HG03066 (cell line): ENCODE results near the gene SKOR2.

Experiments
- ATAC-seq: cut with Tn5 transposase; IDR thresholded peaks from one replicate; pipeline ENCODE4 v1.9.1; 2021; ENCODE audit warnings: low read depth; ENCODE audit not compliant: unreplicated experiment

SKOR2 gene

GRCh38 chr18:47260924-47261701, 9.7 kb upstream of the SKOR2 start:
- no peak for ATAC-seq

- ATAC-seq: no peak
These were observed 8.9 kb upstream of the SKOR2 start for GRCh38 chr18:47260120-47260923.

DNA sequence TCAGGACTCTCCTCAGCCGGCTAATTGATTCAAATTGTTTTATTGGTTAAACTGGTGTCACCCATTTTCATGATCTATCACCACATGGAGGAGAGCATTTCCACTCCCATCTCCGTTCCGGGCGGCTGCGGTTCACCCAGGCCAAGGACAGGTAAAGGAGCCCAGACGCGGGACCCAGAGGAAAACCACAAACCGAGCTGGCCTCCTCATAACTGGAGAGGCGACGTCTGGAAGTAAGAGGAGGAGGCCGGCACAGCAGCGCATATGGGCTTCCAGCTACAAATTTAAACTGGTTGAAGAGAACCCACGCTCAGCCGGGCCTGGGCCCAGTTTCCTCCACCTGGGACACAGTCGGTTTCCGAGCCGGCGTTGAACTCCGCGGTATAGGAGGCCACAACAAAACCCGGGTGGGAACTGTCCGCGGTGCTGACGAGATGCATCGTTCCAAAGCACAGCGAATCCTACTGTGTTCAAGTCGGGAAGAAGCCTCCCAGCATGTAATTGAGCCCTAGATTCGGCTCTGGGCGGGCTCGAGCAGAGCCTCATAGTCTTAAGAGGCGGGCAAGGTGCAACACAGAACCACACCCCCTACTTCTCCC, 3.0 kb upstream of the SKOR2 start:
- no peak for ATAC-seq

DNA sequence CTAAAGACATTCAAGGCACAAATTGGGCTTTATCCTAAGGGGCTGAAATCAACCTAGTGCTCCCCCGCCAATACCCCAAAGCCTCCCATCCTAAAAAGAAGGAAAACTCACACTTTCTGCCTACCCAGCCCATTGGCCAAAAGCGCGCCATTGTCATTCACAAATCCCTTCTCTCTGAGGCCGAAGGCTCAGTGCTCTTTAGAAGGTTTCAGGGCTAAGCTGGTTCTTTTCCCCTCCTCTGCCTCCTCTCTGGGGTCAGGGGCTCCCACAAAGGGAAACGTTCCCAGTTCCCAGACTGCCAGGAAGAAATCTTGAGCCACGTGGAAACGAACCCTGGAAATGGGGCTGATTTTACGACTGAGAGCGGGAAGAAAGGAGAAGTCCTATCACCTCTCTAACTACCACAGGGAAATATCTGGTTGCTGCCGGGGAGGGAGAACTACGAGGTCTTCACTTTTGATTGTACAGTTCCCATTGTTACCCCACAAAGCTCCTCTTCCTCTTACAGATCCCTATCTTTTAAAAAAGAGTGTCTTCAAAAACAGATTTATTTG, 1.7 kb upstream of the SKOR2 start:
- ATAC-seq: no peak

DNA sequence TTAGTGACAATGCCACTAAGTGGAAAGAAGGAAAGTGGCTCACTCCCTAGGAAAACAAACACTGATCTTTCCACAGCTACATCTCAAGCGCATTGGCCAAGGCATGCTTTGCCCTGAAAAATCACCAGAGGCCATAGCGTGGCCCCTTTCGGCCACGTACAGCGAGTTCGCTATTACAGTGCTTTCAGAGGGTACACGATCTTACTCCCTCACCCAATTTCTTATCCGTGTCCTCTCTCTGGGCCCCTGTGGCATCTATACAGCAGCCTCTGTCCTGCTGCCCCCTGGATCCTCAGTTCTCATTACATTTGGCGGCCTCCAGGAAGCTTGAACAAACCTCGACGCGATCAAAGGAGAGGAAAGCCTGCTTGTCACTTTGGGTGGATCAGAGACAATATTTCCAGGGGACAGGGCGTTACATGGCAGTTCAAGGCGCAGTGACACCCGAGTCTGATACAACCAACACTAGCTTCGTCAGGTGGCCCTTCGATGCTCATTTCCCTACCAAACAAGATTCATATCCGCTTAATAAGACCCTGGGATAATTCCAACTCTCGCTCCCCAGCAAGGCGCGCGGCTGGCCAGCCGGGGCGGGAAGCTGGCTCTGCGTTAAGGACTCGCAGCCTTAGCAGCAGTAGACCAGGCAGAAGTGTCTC, 941 bp downstream of the SKOR2 start:
- ATAC-seq: no peak

DNA sequence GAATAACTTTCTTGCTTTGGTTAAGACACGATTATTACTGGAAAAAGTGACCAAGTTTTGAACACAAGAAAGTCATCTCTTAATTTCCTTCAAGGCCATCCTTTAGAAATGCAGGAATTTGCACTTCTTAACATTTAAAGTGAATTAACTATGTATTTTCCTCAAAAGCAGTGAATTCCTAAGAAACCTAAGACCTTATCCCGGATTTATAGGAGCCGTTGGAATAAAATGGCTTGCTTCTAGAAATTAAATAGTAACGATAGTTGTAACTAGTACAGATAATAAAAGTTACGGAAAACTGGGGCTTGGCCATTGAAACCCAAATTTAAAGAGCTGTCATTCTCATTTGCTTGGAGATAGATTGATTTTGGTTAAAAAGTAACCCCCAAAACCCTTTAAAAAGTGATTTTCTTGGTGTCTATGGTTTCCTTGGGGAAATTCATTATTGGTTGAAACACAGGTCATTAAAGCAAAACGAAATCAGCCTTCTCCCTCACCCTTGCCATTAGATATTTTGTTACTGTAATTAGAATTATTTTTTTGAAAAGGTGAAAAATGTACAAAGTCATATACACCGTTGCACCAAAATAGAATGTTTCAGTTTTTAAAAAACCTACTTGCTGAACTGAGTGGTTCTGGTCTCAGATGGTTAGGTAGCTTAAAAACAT, 2.0 kb downstream of the SKOR2 start:
- no peak for ATAC-seq

GRCh38 chr18:47248604-47249313, 2.7 kb downstream of the SKOR2 start:
- ATAC-seq: no peak

GRCh38 chr18:47248115-47248603, 3.3 kb downstream of the SKOR2 start:
- ATAC-seq: no peak

DNA sequence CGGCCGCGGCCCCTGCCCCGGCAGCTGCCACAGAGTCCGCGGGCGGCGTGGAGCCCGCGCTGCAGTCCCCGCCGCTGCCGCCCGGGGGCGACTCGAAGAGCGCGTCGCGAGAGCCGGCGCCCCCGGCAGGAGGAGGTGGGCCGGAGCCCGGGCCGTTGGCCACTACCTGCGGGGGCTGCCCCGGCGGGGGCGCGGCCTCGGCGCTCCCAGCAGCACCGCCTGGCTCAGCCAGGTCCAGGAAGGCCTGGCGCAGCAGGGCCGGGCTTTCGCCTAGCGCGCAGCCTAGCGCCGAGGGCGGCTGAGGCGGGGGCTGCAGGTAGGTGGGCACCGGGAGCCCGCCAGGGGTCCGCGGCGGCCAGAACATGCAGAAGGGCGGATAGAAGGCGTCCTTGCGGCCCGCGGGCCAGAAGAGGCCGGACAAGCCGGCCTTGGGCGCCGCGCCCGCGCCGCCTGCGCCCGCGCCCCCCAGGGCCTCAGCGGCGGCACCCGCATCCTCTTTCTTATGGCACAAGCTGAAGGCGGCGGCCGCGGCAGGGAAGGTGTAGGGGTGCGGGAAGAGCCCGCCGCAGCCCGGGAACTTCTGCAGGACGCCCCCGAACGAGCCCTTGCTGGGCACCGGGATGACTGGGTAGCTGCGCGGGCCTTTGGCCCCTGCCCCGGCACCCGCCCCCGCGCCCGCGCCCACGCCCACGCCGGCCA, 3.9 kb downstream of the SKOR2 start:
- no peak for ATAC-seq

DNA sequence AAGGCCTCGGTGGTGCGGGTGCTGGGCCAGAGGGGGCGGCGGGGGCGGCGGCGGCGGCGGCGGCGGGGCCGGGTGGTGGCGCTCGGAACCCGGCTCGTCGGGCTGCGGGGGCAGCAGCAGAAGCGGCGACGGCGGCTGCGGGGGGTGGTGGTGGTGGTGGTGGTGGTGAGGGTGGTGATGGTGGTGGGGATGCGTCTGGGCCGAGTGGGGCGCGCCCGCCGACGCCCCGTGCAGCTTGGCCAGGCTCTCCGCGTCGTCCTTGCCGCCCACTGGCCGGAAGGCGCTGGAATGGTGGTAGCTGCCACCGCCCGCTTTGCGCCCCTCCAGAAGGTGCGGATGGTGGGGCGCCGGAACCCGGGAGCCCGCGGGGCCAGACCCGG, 4.4 kb downstream of the SKOR2 start:
- no peak for ATAC-seq

GRCh38 chr18:47246027-47246971, 5.2 kb downstream of the SKOR2 start:
- ATAC-seq: no peak

DNA sequence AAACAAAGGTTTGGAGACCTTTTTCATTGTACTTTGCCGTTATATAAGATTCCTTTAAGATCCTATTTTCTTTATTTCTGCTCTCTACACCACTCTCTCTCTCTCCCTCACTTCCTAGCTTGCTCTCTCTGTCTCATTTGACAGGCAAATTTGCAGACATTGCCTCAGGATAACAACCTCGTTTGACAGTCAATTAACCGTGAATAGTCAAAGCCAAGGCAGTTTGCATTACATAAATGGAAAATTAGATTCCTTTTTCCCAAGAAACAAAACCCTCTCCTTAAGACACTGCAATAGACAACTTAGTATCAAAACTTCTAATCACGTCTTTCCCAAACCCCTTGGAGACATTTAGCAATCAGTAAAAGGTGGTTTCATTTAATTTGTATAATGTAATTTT, 7.4 kb downstream of the SKOR2 start:
- no peak for ATAC-seq

- no peak for ATAC-seq
These were observed 16.4 kb downstream of the SKOR2 start for GRCh38 chr18:47235096-47235495.

DNA sequence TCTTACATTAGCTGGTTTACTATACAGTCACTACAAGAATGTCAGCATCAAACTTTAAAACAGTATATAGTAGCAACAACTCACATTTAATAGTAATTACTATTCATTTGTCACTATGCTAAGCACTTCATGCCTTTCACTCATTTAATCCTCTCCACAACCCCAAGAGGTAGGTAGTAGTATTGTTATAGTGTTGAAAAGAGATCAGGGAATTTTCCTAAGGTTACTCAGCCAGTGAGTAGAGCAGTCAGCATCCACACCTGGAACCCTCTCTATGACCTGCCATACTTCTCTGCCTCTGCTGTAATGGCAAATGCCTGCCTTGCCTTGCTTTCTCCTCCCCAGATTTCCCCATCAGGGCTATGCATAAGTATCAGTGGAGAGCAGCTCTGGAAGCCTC, 24.8 kb downstream of the SKOR2 start:
- ATAC-seq: no peak

DNA sequence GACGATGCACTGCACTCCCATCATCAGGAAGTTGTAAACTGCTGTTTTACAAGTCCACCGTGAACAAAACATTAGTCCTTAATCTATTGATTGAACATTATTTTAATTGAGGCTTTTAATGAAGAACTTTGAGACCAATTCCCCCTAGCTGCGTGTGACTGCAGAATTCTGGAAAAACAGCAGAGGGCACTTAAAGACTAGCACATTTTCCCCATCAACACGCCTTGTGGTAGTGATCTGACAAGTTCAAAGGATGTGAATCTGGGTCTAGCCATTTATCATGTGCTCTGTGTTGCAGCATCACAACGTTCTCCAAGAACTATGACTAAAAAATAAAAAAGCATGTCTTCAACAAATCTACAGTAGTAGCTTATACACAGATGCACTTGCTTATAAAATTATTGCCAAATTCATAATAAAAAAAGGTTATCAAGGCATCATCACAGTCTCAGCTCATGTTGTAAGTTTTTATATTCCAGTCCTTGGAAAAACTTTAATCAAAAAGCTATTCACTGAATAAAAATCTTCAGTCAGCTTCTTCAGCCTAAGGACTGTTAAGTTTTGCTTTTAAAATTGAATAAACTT, 35.8 kb downstream of the SKOR2 start:
- ATAC-seq: no peak

GRCh38 chr18:47209171-47209570, 42.3 kb downstream of the SKOR2 start:
- no peak for ATAC-seq

GRCh38 chr18:47206945-47207637, 44.4 kb downstream of the SKOR2 start:
- no peak for ATAC-seq
